Tibial artery (tissue), 4 donors: Measurements from ENCODE around the gene MRTFB.
A peak's percentile ranks its signal among the peaks of the same experiment; 100 is the strongest.

Experiments used
- DNase-seq, 2 donors: peaks; one replicate each; pipeline ENCODE4 v3.0.0-alpha.2; 2019
- H3K27ac ChIP-seq, 2 donors: fragments of 200-600 bp; sonication (generic) in 1 of 2; 1 replicate in 1 of 2; 2 replicates in 1 of 2; pipeline ENCODE4 v1.5.1; 2018 to 2019; ENCODE audit warnings: mild to moderate bottlenecking in 1 of 2
- H3K27me3 ChIP-seq, 2 donors: fragments of 200-600 bp; sonication (generic) in 1 of 2; one replicate each; pipeline versions ENCODE4 v1.5.1 to v1.6.0; 2016 to 2019
- H3K36me3 ChIP-seq, 3 donors: fragments of 200-600 bp; sonication (generic) in 2 of 3; one replicate each; pipeline ENCODE4 v1.5.1; 2016 to 2019; ENCODE audit warnings: mild to moderate bottlenecking in 2 of 3
- H3K4me1 ChIP-seq, 4 donors: fragments of 200-600 bp; sonication (generic) in 2 of 4; 1 replicate in 3 of 4; 2 replicates in 1 of 4; pipeline ENCODE4 v1.5.1; 2016 to 2019
- H3K4me3 ChIP-seq, 2 donors: fragments of 200-600 bp; sonication (generic) in 1 of 2; 1 replicate in 1 of 2; 2 replicates in 1 of 2; pipeline ENCODE4 v1.5.1; 2018 to 2019; ENCODE audit warnings: mild to moderate bottlenecking in 2 of 2
- H3K9me3 ChIP-seq, 3 donors: fragments of 200-600 bp; sonication (generic) in 1 of 3; one replicate each; pipeline ENCODE4 v1.5.1; 2016 to 2019
- CTCF ChIP-seq, 2 experiments: fragments of 200-600 bp in 1 of 2; fragments of 450-650 bp in 1 of 2; IDR thresholded peaks; one replicate each; pipeline ENCODE4 v1.5.1; 2017 to 2019; ENCODE audit warnings: antibody characterized with exemption in 2 of 2, mild to moderate bottlenecking in 1 of 2, moderate library complexity in 1 of 2
- intact Hi-C: fragments of 100-400 bp; cut with DNase I; formaldehyde crosslinking; loops from one replicate; pipeline ENCODE4 v1.15.0; 2023; ENCODE audit warnings: low total_unique reads

Gene MRTFB

GRCh38 chr16:14300705-14301168 lies 229.6 kb downstream of the MRTFB start:
- DNase-seq: peak; percentile 87 to 91
- intact Hi-C loops: loop anchor here (1.0 to 10.0 kb wide), 2 partner anchors 228 to 324 kb away; no protein-coding TSS in a partner anchor
- TF ChIP-seq CTCF (IDR thresholded peaks at IDR 0.05): peak; percentile 61 to 77
- no peaks in the 10 kb centered on the region for H3K9me3 ChIP-seq
- peak overlapping the region; percentile 82 to 100 for H3K4me3 ChIP-seq
- no peaks in the 10 kb centered on the region for H3K27me3 ChIP-seq
- H3K4me1 ChIP-seq: peaks cover 0 to 26% (median 16%) of the 10 kb centered on the region in 4 donors
- H3K27ac ChIP-seq: peak overlapping the region; percentile 87 to 91
- no peaks in the 10 kb centered on the region for H3K36me3 ChIP-seq

- Histone ChIP-seq H3K4me3 (peak overlapping the region; percentile 82 to 100), H3K4me1 (peaks cover 0 to 31% (median 22%) of the 10 kb centered on the region in 4 donors), H3K27ac (peak overlapping the region; percentile 87 to 91), H3K9me3 (no peaks in the 10 kb centered on the region), H3K27me3 (no peaks in the 10 kb centered on the region), H3K36me3 (no peaks in the 10 kb centered on the region)
- DNase-seq: peak; percentile 48 to 80
- TF ChIP-seq CTCF (IDR thresholded peaks at IDR 0.05): no peak
- intact Hi-C loops: loop anchor here (1.0 to 10.0 kb wide), 2 partner anchors 227 to 323 kb away; no protein-coding TSS in a partner anchor
These were observed 230.3 kb downstream of the MRTFB start for GRCh38 chr16:14301169-14302030.

GRCh38 chr16:14302031-14302398 lies 230.9 kb downstream of the MRTFB start:
- no peaks in the 10 kb centered on the region for H3K9me3 ChIP-seq
- H3K27me3 ChIP-seq: no peaks in the 10 kb centered on the region
- TF ChIP-seq CTCF (IDR thresholded peaks at IDR 0.05): no peak
- peak overlapping the region; percentile 91 to 94 for H3K27ac ChIP-seq
- peak overlapping the region; percentile 82 to 100 for H3K4me3 ChIP-seq
- no peaks in the 10 kb centered on the region for H3K36me3 ChIP-seq
- DNase-seq: peak; percentile 47 to 88
- intact Hi-C loops: loop anchor here (10.0 kb wide), 1 partner anchor 323 kb away; no protein-coding TSS in a partner anchor
- peaks cover 0 to 37% (median 28%) of the 10 kb centered on the region in 4 donors for H3K4me1 ChIP-seq

- Histone ChIP-seq H3K36me3 (no peaks in the 10 kb centered on the region), H3K9me3 (no peaks in the 10 kb centered on the region), H3K27me3 (no peaks in the 10 kb centered on the region), H3K27ac (peak overlapping the region; percentile 91 to 94), H3K4me3 (peak overlapping the region; percentile 82 to 100), H3K4me1 (peaks cover 4 to 43% (median 33%) of the 10 kb centered on the region in 4 donors)
- TF ChIP-seq CTCF (IDR thresholded peaks at IDR 0.05): no peak
- DNase-seq: no peak
- intact Hi-C loops: loop anchor here (10.0 kb wide), 1 partner anchor 322 kb away; no protein-coding TSS in a partner anchor
These were observed 231.5 kb downstream of the MRTFB start for GRCh38 chr16:14302399-14303181.

GRCh38 chr16:14303182-14303618 lies 232.1 kb downstream of the MRTFB start:
- Histone ChIP-seq H3K27ac (peak overlapping the region; percentile 91 to 94), H3K9me3 (no peaks in the 10 kb centered on the region), H3K4me1 (peaks cover 4 to 49% (median 39%) of the 10 kb centered on the region in 4 donors), H3K4me3 (peak overlapping the region; percentile 82 to 100), H3K27me3 (no peaks in the 10 kb centered on the region), H3K36me3 (no peaks in the 10 kb centered on the region)
- intact Hi-C loops: loop anchor here (10.0 kb wide), 1 partner anchor 322 kb away; no protein-coding TSS in a partner anchor
- no peak for DNase-seq
- no peak for TF ChIP-seq CTCF (IDR thresholded peaks at IDR 0.05)
